Activated naive CD8-positive, alpha-beta T cell treated with anti-CD3 and anti-CD28 coated beads, Interleukin-2, amount 50 U/mL, for 24 hours (primary cell): Measurements from ENCODE around the gene LRRC43.

ENCODE experiments used
- ATAC-seq: fragments of 150-1000 bp; cut with Tn5 transposase; one replicate; pipeline ENCODE4 v1.10.0; 2021
- DNase-seq: peaks from one replicate; pipeline ENCODE4 v3.0.0; 2021
- H3K27ac Mint-ChIP-seq: one replicate; pipeline ENCODE4 v1.8.0; 2021; ENCODE audit warnings: mild to moderate bottlenecking, mixed read lengths
- H3K27me3 Mint-ChIP-seq: one replicate; pipeline ENCODE4 v1.8.0; 2021; ENCODE audit warnings: mixed read lengths
- H3K36me3 Mint-ChIP-seq: one replicate; pipeline ENCODE4 v1.8.0; 2021; ENCODE audit warnings: low read depth, mixed read lengths
- H3K4me1 Mint-ChIP-seq: one replicate; pipeline ENCODE4 v1.8.0; 2021; ENCODE audit warnings: mixed read lengths
- H3K4me3 Mint-ChIP-seq: one replicate; pipeline ENCODE4 v1.8.0; 2021; ENCODE audit warnings: mild to moderate bottlenecking, moderate library complexity, mixed read lengths
- H3K9me3 Mint-ChIP-seq: one replicate; pipeline ENCODE4 v1.8.0; 2021; ENCODE audit warnings: mixed read lengths

The LRRC43 gene

DNA sequence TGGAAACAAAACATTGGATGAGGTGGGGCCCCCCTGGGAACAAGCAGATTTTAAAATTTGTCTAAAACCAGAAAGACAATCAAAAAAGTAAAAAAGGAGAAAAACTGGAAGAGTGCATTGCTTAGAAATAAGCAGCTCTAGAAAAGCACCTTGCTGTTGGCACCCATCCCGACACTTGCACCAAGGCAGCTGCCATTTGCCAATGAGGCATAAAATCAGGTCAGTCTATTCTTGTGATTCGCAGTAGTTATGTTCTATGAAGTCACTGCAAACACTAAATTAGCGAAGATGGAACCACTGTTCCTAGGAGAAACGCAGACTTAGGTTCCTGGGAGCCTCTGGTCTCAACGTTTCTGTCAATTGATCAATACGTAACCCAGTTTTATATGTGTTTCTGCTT lies 67.1 kb downstream of the LRRC43 start:
- ATAC-seq: no peak
- Mint-ChIP-seq H3K36me3 (peaks cover 22% of the 10 kb centered on the region), H3K27ac (no peak overlapping the region), H3K4me1 (peaks cover 5% of the 10 kb centered on the region), H3K9me3 (no peaks in the 10 kb centered on the region), H3K27me3 (no peaks in the 10 kb centered on the region), H3K4me3 (no peak overlapping the region)
- no peak for DNase-seq

GRCh38 chr12:122250536-122250935 lies 67.6 kb downstream of the LRRC43 start:
- Mint-ChIP-seq H3K27ac (no peak overlapping the region), H3K9me3 (no peaks in the 10 kb centered on the region), H3K4me3 (no peak overlapping the region), H3K27me3 (no peaks in the 10 kb centered on the region), H3K4me1 (peaks cover 2% of the 10 kb centered on the region), H3K36me3 (peaks cover 22% of the 10 kb centered on the region)
- DNase-seq: no peak
- ATAC-seq: no peak
